Pancreas (tissue), 10 donors: ENCODE data around the gene LSM5. TPM values are rescaled to one million over a fixed set of nuclear protein-coding genes. Genes with fewer than 3 reads are reported as not detected.
A peak's percentile ranks its signal among the peaks of the same experiment; 100 is the strongest.

Experiments
- ATAC-seq, 4 donors: fragments of 200-7000 bp; cut with Tn5 transposase; one replicate each; pipeline versions ENCODE4 v1.8.0 to v1.9.1; 2020; ENCODE audit warnings: mild to moderate bottlenecking in 4 of 4, moderate library complexity in 4 of 4
- DNase-seq, 6 donors: peaks; one replicate each; pipeline ENCODE4 v3.0.0-alpha.2; 2020
- FAIRE-seq: peaks from 2 replicates; lab custom pipeline; 2012; peaks lifted over from hg19 to GRCh38; lab: Jason Lieb, UNC
- H3K27ac ChIP-seq, 4 donors: fragments of 200-600 bp; sonication (generic); 1 replicate in 3 of 4; 2 replicates in 1 of 4; pipeline versions ENCODE4 v1.5.0 to v1.8.0; 2020
- H3K27me3 ChIP-seq, 4 donors: fragments of 200-600 bp; one replicate each; pipeline ENCODE4 v1.8.0; 2021
- H3K36me3 ChIP-seq, 3 donors: fragments of 200-600 bp; sonication (generic) in 1 of 3; one replicate each; pipeline versions ENCODE4 v1.5.0 to v1.8.0; 2020 to 2021
- H3K4me1 ChIP-seq, 3 donors: fragments of 200-600 bp; one replicate each; pipeline ENCODE4 v1.8.0; 2021
- H3K4me3 ChIP-seq, 4 donors: fragments of 200-600 bp; sonication (generic) in 2 of 4; one replicate each; pipeline versions ENCODE4 v1.5.0 to v1.8.0; 2020 to 2021
- H3K9me3 ChIP-seq, 4 donors: fragments of 200-600 bp; one replicate each; pipeline ENCODE4 v1.8.0; 2021
- CTCF ChIP-seq, 4 donors: fragments of 200-600 bp; sonication (generic) in 3 of 4; IDR thresholded peaks; one replicate each; pipeline versions ENCODE4 v1.5.0 to v1.8.0; 2021; ENCODE audit warnings: antibody characterized with exemption in 4 of 4
- WGBS, 2 donors: extraction: QIAGEN DNeasy Blood & Tissue Kit; methylation state at CpG; one replicate each; pipeline ENCODE4 v1.1.7; 2013; 5-methylcytosine and 5-hydroxymethylcytosine counted together
- intact Hi-C, 3 donors: fragments of 100-400 bp; cut with DNase I; formaldehyde crosslinking; loops; one replicate each; pipeline versions ENCODE4 v1.11.1 to v1.14.2; 2022
- polyA plus RNA-seq, 2 donors: library from polyadenylated mRNA; stranded (reverse); fragments of 200-250 nt; gene quantifications; one replicate each; pipeline ENCODE4 v1.2.3, GENCODE V29; 2013
- total RNA-seq, 6 donors: library from RNA; stranded (reverse); fragmentation: NEBNext Ultra II Directional in 4 of 6; extraction: Animal tissue kit (Norgen Biotek cat#: 25700) in 4 of 6; gene quantifications; one replicate each; pipeline versions ENCODE4 v1.2.1 to v1.2.4, GENCODE V29; 2021 to 2023
- donor health status: healthy with polysubstance abuse.
- donor health status: DM: no; HTN: no; CAD: no; lungs with moderate emphysema.
- donor health status: DM: no; HTN: no; CAD: no.
- donor health status: control.
- donor health status: control.
- donor health status: Bipolar disorder and iron deficiency.
- donor health status: DM: yes; HTN: yes; CAD: no.
- donor health status: DM: no; HTN: no; CAD: no.
- donor health status: DM: no; HTN: no; CAD: no.
- donor health status: DM: yes; HTN: yes; CAD: no.

The LSM5 gene
- 10 to 100 TPM; 14.8 to 26.8 (median 20.1) TPM for total RNA-seq
- 10 to 100 TPM; 41.1 to 47.6 TPM for polyA plus RNA-seq

GRCh38 chr7:32490127-32490796 lies at the start of gene LSM5:
LSM5 (minus strand) TSS chr7:32490380; CDS start chr7:32490365, 15 bp downstream.
- Histone ChIP-seq H3K4me1 (peaks cover 4 to 16% (median 11%) of the 10 kb centered on the region in 3 donors), H3K9me3 (no peaks in the 10 kb centered on the region), H3K27ac (peak within 1 kb of the TSS; percentile 71 to 87 (median 77)), H3K36me3 (peaks cover 0 to 8% (median 0%) of the 10 kb centered on the region in 3 donors), H3K27me3 (no peaks in the 10 kb centered on the region), H3K4me3 (peak within 1 kb of the TSS; percentile 64 to 79 (median 71))
- WGBS, 2 donors: 0% methylated on average over 38 of the region's 38 CpGs
- FAIRE-seq: no peak
- no peak for TF ChIP-seq CTCF (IDR thresholded peaks at IDR 0.05)
- peak; percentile 86 to 94 (median 90) for ATAC-seq
- peak; percentile 83 to 92 (median 90) for DNase-seq
- intact Hi-C loops: no loop called here

GRCh38 chr7:32539366-32539765 lies 49.2 kb upstream of the LSM5 start:
- Histone ChIP-seq H3K4me3 (no peak overlapping the region), H3K36me3 (peaks cover 0 to 1% (median 0%) of the 10 kb centered on the region in 3 donors), H3K9me3 (no peaks in the 10 kb centered on the region), H3K27ac (no peak overlapping the region), H3K4me1 (peaks cover 0 to 7% (median 0%) of the 10 kb centered on the region in 3 donors), H3K27me3 (no peaks in the 10 kb centered on the region)
- intact Hi-C loops: no loop called here
- TF ChIP-seq CTCF (IDR thresholded peaks at IDR 0.05): no peak
- DNase-seq (no peak), FAIRE-seq (no peak), ATAC-seq (no peak)
- WGBS, 2 donors: 95 to 98% methylated on average over 2 of the region's 2 CpGs

- FAIRE-seq: no peak
- intact Hi-C loops: no loop called here
- 70 to 86% methylated on average over 4 of the region's 4 CpGs for WGBS, 2 donors
Observed at GRCh38 chr7:32537760-32538159, 47.6 kb upstream of the LSM5 start.

GRCh38 chr7:32536585-32536984 lies 46.4 kb upstream of the LSM5 start:
- FAIRE-seq (no peak), ATAC-seq (peak in 3 of 4 donors; percentile 23 to 66 (median 51)), DNase-seq (no peak)
- intact Hi-C loops: no loop called here
- no peaks in the 10 kb centered on the region for H3K36me3 ChIP-seq
- H3K27me3 ChIP-seq: no peaks in the 10 kb centered on the region
- peaks cover 6 to 12% (median 11%) of the 10 kb centered on the region in 3 donors for H3K4me1 ChIP-seq
- TF ChIP-seq CTCF (IDR thresholded peaks at IDR 0.05): no peak
- WGBS, 2 donors: 0 to 14% methylated on average over 1 of the region's 1 CpG
- no peak overlapping the region for H3K4me3 ChIP-seq
- H3K9me3 ChIP-seq: no peaks in the 10 kb centered on the region
- H3K27ac ChIP-seq: no peak overlapping the region

More at GRCh38 chr7:32537760-32538159, 47.6 kb upstream of the LSM5 start:
- H3K27me3 ChIP-seq: no peaks in the 10 kb centered on the region
- ATAC-seq (no peak), DNase-seq (no peak)
- H3K4me3 ChIP-seq: no peak overlapping the region
- peaks cover 6 to 12% (median 11%) of the 10 kb centered on the region in 3 donors for H3K4me1 ChIP-seq
- H3K9me3 ChIP-seq: no peaks in the 10 kb centered on the region
- H3K27ac ChIP-seq: no peak overlapping the region
- TF ChIP-seq CTCF (IDR thresholded peaks at IDR 0.05): no peak
- H3K36me3 ChIP-seq: no peaks in the 10 kb centered on the region

GRCh38 chr7:32536016-32536415 lies 45.8 kb upstream of the LSM5 start:
- Histone ChIP-seq H3K27ac (no peak overlapping the region), H3K9me3 (no peaks in the 10 kb centered on the region), H3K27me3 (no peaks in the 10 kb centered on the region), H3K36me3 (no peaks in the 10 kb centered on the region), H3K4me3 (no peak overlapping the region), H3K4me1 (peaks cover 6 to 12% (median 11%) of the 10 kb centered on the region in 3 donors)
- FAIRE-seq (no peak), DNase-seq (no peak), ATAC-seq (no peak)
- WGBS, 2 donors: 96 to 99% methylated on average over 2 of the region's 2 CpGs
- no peak for TF ChIP-seq CTCF (IDR thresholded peaks at IDR 0.05)
- intact Hi-C loops: no loop called here
